Common myeloid progenitor, CD34-positive (primary cell): ENCODE data around the gene COPG2.

Experiments used
- CTCF ChIA-PET: fragments of 350-600 bp; sonication (Branson Sonifier 250); formaldehyde crosslinking; loops from one replicate; lab custom pipeline; 2021; ENCODE audit warnings: antibody characterized with exemption; lab: Charles Lee
- POLR2A ChIA-PET: fragments of 350-600 bp; sonication (Branson Sonifier 250); formaldehyde crosslinking; loops from one replicate; lab custom pipeline; 2021; ENCODE audit warnings: antibody characterized with exemption; lab: Charles Lee
- DNase-seq, 3 donors: peaks; one replicate each; pipeline versions ENCODE4 v3.0.0 to v3.0.0-alpha.2; 2013
- H3K27ac ChIP-seq, 2 experiments: 1 replicate in 1 of 2; 2 replicates in 1 of 2; pipeline ENCODE4 v1.7.0; 2013; ENCODE audit warnings: inconsistent platforms in 2 of 2, low read length in 2 of 2, mild to moderate bottlenecking in 2 of 2, low read depth in 1 of 2, moderate library complexity in 1 of 2; ENCODE audit not compliant: severe bottlenecking in 2 of 2, insufficient read depth in 1 of 2, poor library complexity in 1 of 2
- H3K27me3 ChIP-seq, 5 experiments: replicated peaks in 2 of 5; 1 replicate in 3 of 5; 2 replicates in 2 of 5; pipeline versions ENCODE4 v1.6.1 to v1.7.0; 2013; ENCODE audit warnings: low read length in 4 of 5, mild to moderate bottlenecking in 2 of 5, moderate library complexity in 2 of 5, inconsistent platforms in 1 of 5; ENCODE audit not compliant: insufficient read depth in 5 of 5, control insufficient read depth in 4 of 5
- H3K36me3 ChIP-seq, 4 experiments: 1 replicate in 2 of 4; 2 replicates in 2 of 4; pipeline versions ENCODE4 v1.6.1 to v1.7.0; 2013; ENCODE audit warnings: low read length in 3 of 4, control low read depth in 1 of 4, mild to moderate bottlenecking in 1 of 4; ENCODE audit not compliant: control insufficient read depth in 4 of 4, insufficient read depth in 4 of 4
- H3K4me1 ChIP-seq, 4 experiments: 1 replicate in 3 of 4; 2 replicates in 1 of 4; pipeline versions ENCODE4 v1.6.1 to v1.7.1; 2013; ENCODE audit warnings: low read length in 3 of 4, mild to moderate bottlenecking in 3 of 4, control low read depth in 1 of 4, inconsistent platforms in 1 of 4, moderate library complexity in 1 of 4; ENCODE audit not compliant: control insufficient read depth in 4 of 4, insufficient read depth in 4 of 4; ENCODE audit errors: control extremely low read depth in 1 of 4
- H3K4me3 ChIP-seq, 7 experiments: 1 replicate in 4 of 7; 2 replicates in 3 of 7; pipeline versions ENCODE4 v1.5.1 to v1.7.0; 2013; ENCODE audit warnings: mild to moderate bottlenecking in 7 of 7, low read length in 6 of 7, moderate library complexity in 6 of 7, inconsistent platforms in 2 of 7, low read depth in 2 of 7, control low read depth in 1 of 7; ENCODE audit not compliant: insufficient read depth in 4 of 7, control insufficient read depth in 1 of 7; ENCODE audit errors: extremely low read depth in 1 of 7
- H3K9me3 ChIP-seq, 5 experiments: 1 replicate in 4 of 5; 2 replicates in 1 of 5; pipeline versions ENCODE4 v1.6.1 to v1.7.1; 2013; ENCODE audit warnings: low read length in 4 of 5, mild to moderate bottlenecking in 2 of 5, inconsistent platforms in 1 of 5, low read depth in 1 of 5, moderate library complexity in 1 of 5; ENCODE audit not compliant: control insufficient read depth in 4 of 5, insufficient read depth in 2 of 5; ENCODE audit errors: control extremely low read depth in 1 of 5
- WGBS: methylation state at CpG from one replicate; pipeline ENCODE4 v1.1.5; 2013; ENCODE audit not compliant: insufficient coverage; 5-methylcytosine and 5-hydroxymethylcytosine counted together

COPG2 gene

DNA sequence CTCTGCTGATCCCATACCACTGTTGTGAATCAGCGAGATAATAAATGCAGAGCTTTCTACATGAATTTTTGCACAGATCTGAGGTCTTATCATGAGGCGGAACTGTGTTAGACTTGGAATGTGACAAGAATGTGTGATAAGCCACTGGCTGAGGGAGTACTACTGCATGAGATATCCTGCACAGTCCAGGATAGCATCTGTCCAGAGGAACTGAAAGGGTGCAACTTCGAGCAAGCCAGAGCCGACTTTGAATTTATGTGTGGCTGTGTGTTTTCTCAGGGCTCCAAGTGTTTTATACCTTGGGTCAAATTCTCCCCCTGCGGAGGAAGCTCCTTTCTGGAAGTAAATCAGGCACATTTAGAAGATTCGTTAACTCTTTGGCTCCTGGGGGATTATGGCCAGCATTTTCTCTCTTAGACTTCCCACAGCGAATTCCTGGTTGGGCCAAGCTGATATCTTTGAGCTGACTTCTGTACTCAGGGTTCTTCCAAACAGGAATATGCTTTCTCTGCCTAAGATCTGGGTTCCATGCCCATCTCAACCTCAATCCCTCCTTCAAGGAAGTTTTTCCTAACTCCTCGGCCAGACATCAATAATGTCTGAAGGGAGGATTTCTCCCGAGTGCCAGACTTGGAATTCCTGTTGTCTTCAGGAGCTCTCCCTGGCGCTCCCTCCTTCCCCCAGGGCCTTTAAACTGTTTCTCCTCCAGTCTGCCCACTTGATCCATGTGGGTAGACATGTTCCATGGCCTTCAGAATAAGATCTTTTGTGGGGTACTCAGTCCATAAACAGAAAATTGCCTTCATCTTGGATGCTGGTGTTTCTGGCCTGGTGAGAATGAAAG lies 179.2 kb downstream of the COPG2 start:
- Histone ChIP-seq H3K27ac (peak overlapping the region in 1 of 2 experiments; percentile 45), H3K27me3 (peaks cover 0 to 6% (median 0%) of the 10 kb centered on the region in 5 experiments)
- POLR2A ChIA-PET, result interaction anchor here (0.7 kb wide), 1 partner anchor 72 kb away, joined by 3 read pairs; no protein-coding TSS in a partner anchor

DNA sequence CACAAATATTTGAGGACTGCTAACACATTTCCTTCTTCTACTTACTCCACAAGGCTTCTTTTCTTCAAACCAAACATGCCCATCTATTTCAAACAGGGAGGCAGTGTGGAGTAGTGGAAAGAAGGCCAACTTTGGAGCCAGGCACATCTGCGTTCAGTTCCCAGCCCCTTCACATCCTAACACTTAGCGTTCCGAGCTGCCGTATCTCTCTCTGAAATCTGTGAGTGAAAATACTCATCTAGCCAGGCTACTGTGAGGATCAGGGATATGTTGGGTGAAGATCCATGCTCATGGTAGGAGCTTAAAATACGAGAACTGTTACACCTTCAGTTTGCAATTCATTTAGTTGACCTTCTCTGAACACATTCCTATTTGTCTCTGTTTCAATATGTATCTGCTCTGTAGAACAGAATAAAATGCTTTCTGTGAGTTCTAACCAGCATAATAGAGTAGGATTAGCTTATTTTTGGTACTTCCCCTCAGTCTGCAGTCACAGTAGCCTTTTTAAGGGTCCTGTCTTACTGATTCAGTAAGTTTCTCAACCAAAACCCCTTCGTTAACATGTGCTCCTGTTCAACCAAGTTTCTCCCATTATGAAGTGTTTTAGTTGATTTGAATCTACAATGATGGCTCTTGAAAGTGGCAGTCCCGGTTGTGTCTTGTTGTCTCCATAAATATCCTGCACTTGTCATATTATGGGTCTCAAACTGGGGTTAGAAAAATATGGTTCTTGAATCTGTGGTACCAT lies 180.0 kb downstream of the COPG2 start:
- ChIA-PET CTCF (interaction anchor here (1.1 to 3.2 kb wide), 5 partner anchors 12 to 245 kb away, joined by 3 to 15 read pairs (median 6); no protein-coding TSS in a partner anchor), POLR2A (no interaction called here)
- Histone ChIP-seq H3K27ac (no peak overlapping the region), H3K9me3 (peaks cover 0 to 17% (median 0%) of the 10 kb centered on the region in 5 experiments), H3K27me3 (peaks cover 0 to 6% (median 0%) of the 10 kb centered on the region in 5 experiments), H3K4me1 (peaks cover under 1 to 78% (median 33%) of the 10 kb centered on the region in 4 experiments), H3K4me3 (no peak overlapping the region), H3K36me3 (peaks cover 0 to 5% (median 1%) of the 10 kb centered on the region in 4 experiments)
- no peak for DNase-seq
- WGBS, result no CpG with 5 or more reads among the region's 7 CpGs

More for the DNA sequence above, 179.2 kb downstream of the COPG2 start:
- no peak for DNase-seq
- Histone ChIP-seq H3K4me3 (peak overlapping the region in 1 of 7 experiments; percentile 77), H3K36me3 (peaks cover 0 to 5% (median 1%) of the 10 kb centered on the region in 4 experiments), H3K4me1 (peaks cover 7 to 86% (median 38%) of the 10 kb centered on the region in 4 experiments), H3K9me3 (peaks cover 0 to 17% (median 0%) of the 10 kb centered on the region in 5 experiments)
- WGBS, result 86% methylated on average over 10 of the region's 10 CpGs
- CTCF ChIA-PET, result interaction anchor here (0.8 to 3.2 kb wide), 8 partner anchors 12 to 246 kb away, joined by 3 to 15 read pairs (median 5); no protein-coding TSS in a partner anchor

DNA sequence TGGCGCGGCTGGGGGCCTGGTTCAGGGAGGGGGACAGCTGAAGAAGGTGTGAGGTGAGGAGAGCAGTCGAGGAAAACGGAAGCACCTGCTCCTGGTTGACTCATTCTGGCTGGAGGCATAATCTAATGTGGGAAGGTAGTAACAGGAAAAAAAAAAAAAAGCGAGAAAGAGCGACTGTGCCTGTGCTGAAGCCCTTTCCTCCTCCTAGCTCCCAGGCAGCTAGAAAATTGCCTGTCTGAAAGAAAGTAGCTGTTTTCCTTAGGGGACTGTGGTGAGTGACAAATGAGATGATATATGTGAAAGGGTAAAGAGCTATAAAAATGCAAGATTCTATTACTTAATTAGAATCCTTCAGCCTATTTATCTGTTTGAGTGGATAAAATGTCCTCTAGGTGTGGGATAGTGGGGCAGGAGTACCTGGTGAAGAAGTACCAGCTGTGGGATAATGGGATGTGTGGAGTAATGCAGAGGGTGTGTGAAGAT lies 181.6 kb downstream of the COPG2 start:
- peaks cover 0 to 5% (median 1%) of the 10 kb centered on the region in 4 experiments for H3K36me3 ChIP-seq
- peaks cover 0 to 67% (median 20%) of the 10 kb centered on the region in 4 experiments for H3K4me1 ChIP-seq
- DNase-seq, result peak; percentile 59 to 80 (median 69)
- 0% methylated on average over 4 of the region's 6 CpGs for WGBS
- peak overlapping the region in 1 of 2 experiments; percentile 65 for H3K27ac ChIP-seq
- CTCF ChIA-PET, result interaction anchor here (0.6 to 3.2 kb wide), 10 partner anchors 8 to 278 kb away, joined by 3 to 15 read pairs (median 4); no protein-coding TSS in a partner anchor
- no peaks in the 10 kb centered on the region for H3K27me3 ChIP-seq
- H3K4me3 ChIP-seq, result peak overlapping the region; percentile 56 to 80 (median 60)
- POLR2A ChIA-PET, result no interaction called here
- peaks cover 0 to 9% (median 0%) of the 10 kb centered on the region in 5 experiments for H3K9me3 ChIP-seq

DNA sequence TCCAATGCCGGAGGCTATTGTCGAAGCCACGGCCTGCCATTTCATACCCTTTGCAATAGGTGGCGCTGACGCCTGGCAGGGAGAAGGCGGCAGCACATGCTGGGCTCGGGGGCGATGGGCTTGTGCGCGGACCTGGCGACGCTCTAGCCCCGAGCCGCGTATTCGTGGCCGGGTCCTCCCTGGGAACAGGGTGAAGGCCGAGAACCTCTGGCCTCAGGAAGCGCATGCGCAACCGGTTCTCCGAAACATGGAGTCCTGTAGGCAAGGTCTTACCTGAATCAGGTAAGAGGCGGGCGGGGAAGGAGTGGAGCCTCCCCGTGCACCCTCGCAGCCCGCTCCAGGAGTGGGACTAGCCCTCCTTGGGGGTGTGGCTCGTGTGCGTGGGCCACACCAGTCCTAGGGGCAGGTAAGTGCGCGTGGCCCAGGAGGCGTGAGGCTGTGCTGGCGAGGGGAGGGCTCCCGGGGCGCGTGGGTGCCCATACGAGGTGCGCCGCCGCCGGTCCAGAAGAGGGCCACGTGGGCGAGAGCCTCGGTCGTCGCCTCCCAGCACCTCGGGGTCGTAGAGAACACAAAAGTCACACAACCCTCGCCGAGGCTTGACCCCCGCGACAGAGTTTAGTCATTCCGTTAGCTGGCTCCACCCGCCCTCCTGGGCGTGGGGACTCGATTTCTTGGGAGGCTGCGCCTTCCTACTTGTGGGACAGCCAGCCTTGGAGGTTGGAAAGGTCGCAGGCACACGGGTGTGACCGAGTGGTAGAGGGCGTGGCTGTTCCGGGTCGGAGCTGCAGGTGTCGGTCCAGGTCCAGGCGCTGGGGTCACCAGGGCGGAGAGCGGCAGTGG lies 182.2 kb downstream of the COPG2 start:
- DNase-seq, result peak; percentile 86 to 92 (median 91)
- POLR2A ChIA-PET, result interaction anchor here (0.5 to 0.6 kb wide), 2 partner anchors 182 to 279 kb away, joined by 3 to 4 read pairs; partner anchors contain the start of gene COPG2

DNA sequence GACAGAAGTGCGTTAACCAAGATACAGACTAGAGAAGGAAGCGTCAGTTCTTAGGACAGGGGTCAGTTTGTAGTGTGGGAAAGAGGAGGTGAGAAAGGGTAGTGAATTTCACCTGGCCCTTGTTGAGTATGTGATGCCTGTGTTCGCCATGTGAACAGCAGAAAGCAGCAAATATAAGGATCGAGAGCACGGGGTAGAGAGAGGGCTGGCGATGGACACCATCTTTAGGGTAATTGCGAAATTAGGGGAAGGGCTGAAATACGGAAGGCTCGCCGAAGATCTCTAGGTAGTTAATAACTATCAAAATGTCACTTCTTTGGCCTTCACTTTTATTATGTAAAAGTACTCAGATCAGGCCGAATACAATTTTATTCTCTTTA lies 182.8 kb downstream of the COPG2 start:
- Histone ChIP-seq H3K4me3 (peak overlapping the region in 5 of 7 experiments; percentile 6 to 80 (median 62)), H3K27me3 (no peaks in the 10 kb centered on the region), H3K27ac (no peak overlapping the region), H3K9me3 (peaks cover 0 to 3% (median 0%) of the 10 kb centered on the region in 5 experiments), H3K36me3 (peaks cover 0 to 5% (median 1%) of the 10 kb centered on the region in 4 experiments), H3K4me1 (peaks cover 0 to 62% (median 18%) of the 10 kb centered on the region in 4 experiments)
- ChIA-PET CTCF (interaction anchor here (3.4 kb wide), 1 partner anchor 12 kb away, joined by 24 read pairs; no protein-coding TSS in a partner anchor), POLR2A (interaction anchor here (0.6 kb wide), 1 partner anchor 183 kb away, joined by 3 read pairs; the partner anchor contains the start of gene COPG2)
- WGBS, result 72% methylated on average over 5 of the region's 11 CpGs
- DNase-seq, result no peak

More for the DNA sequence above, 182.2 kb downstream of the COPG2 start:
- under 1% methylated on average over 67 of the region's 67 CpGs for WGBS
- H3K4me3 ChIP-seq, result peak overlapping the region; percentile 56 to 80 (median 60)
- peaks cover 0 to 4% (median 0%) of the 10 kb centered on the region in 5 experiments for H3K9me3 ChIP-seq
- H3K36me3 ChIP-seq, result peaks cover 0 to 5% (median 1%) of the 10 kb centered on the region in 4 experiments
- H3K27me3 ChIP-seq, result no peaks in the 10 kb centered on the region
- H3K27ac ChIP-seq, result peak overlapping the region; percentile 8 to 65
- peaks cover 0 to 66% (median 20%) of the 10 kb centered on the region in 4 experiments for H3K4me1 ChIP-seq
- CTCF ChIA-PET, result interaction anchor here (0.8 to 3.2 kb wide), 6 partner anchors 9 to 277 kb away, joined by 3 to 15 read pairs (median 4); no protein-coding TSS in a partner anchor
